ENCODE data around the gene CHN2.
"Not testable (repeated sequence)": the region's sequence is repeated elsewhere in the genome, so short reads cannot be mapped to it uniquely, and the experiment has no call there.

Gene CHN2

GRCh38 chr7:29249383-29249750 is 54.8 kb downstream of the CHN2 start:
- Histone ChIP-seq H3K36me3 (ENCODE audit: control insufficient read depth in 5 of 5, insufficient read depth in 5 of 5, low read length in 5 of 5) (no peaks in the 10 kb centered on the region), H3K27ac (ENCODE audit: low read depth, low read length) (no peak overlapping the region), H3K9me3 (ENCODE audit: control insufficient read depth in 5 of 5, low read length in 5 of 5) (no peaks in the 10 kb centered on the region), H3K27me3 (ENCODE audit: control insufficient read depth in 5 of 5, insufficient read depth in 4 of 5, low read length in 5 of 5) (no peaks in the 10 kb centered on the region), H3K4me1 (ENCODE audit: control insufficient read depth in 5 of 5, insufficient read depth in 5 of 5, low read length in 5 of 5) (peaks cover 0 to 14% (median 0%) of the 10 kb centered on the region in 5 donors), H3K9ac (ENCODE audit: low read length in 5 of 5) (no peak overlapping the region), H3K4me3 (ENCODE audit: low read depth in 1 of 5, low read length in 5 of 5) (no peak overlapping the region)

GRCh38 chr7:29249860-29250259 is 55.3 kb downstream of the CHN2 start:
- H3K36me3 ChIP-seq (ENCODE audit: control insufficient read depth in 5 of 5, insufficient read depth in 5 of 5, low read length in 5 of 5) = no peaks in the 10 kb centered on the region
- H3K9ac ChIP-seq (ENCODE audit: low read length in 5 of 5) = no peak overlapping the region
- no peak overlapping the region for H3K27ac ChIP-seq (ENCODE audit: low read depth, low read length)
- no peak overlapping the region for H3K4me3 ChIP-seq (ENCODE audit: low read depth in 1 of 5, low read length in 5 of 5)
- H3K4me1 ChIP-seq (ENCODE audit: control insufficient read depth in 5 of 5, insufficient read depth in 5 of 5, low read length in 5 of 5) = peaks cover 0 to 12% (median 0%) of the 10 kb centered on the region in 5 donors
- H3K9me3 ChIP-seq (ENCODE audit: control insufficient read depth in 5 of 5, low read length in 5 of 5) = no peaks in the 10 kb centered on the region
- no peaks in the 10 kb centered on the region for H3K27me3 ChIP-seq (ENCODE audit: control insufficient read depth in 5 of 5, insufficient read depth in 4 of 5, low read length in 5 of 5)

- Histone ChIP-seq H3K9me3 (ENCODE audit: control insufficient read depth in 5 of 5, low read length in 5 of 5) (no peaks in the 10 kb centered on the region), H3K4me1 (ENCODE audit: control insufficient read depth in 5 of 5, insufficient read depth in 5 of 5, low read length in 5 of 5) (peaks cover 0 to 7% (median 0%) of the 10 kb centered on the region in 5 donors), H3K27ac (ENCODE audit: low read depth, low read length) (no peak overlapping the region), H3K4me3 (ENCODE audit: low read depth in 1 of 5, low read length in 5 of 5) (no peak overlapping the region), H3K9ac (ENCODE audit: low read length in 5 of 5) (no peak overlapping the region), H3K36me3 (ENCODE audit: control insufficient read depth in 5 of 5, insufficient read depth in 5 of 5, low read length in 5 of 5) (no peaks in the 10 kb centered on the region), H3K27me3 (ENCODE audit: control insufficient read depth in 5 of 5, insufficient read depth in 4 of 5, low read length in 5 of 5) (no peaks in the 10 kb centered on the region)
These were observed 58.6 kb downstream of the CHN2 start for GRCh38 chr7:29253225-29253624.

- Histone ChIP-seq H3K4me1 (ENCODE audit: control insufficient read depth in 5 of 5, insufficient read depth in 5 of 5, low read length in 5 of 5) (no peaks in the 10 kb centered on the region), H3K27me3 (ENCODE audit: control insufficient read depth in 5 of 5, insufficient read depth in 4 of 5, low read length in 5 of 5) (no peaks in the 10 kb centered on the region), H3K27ac (ENCODE audit: low read depth, low read length) (no peak overlapping the region), H3K4me3 (ENCODE audit: low read depth in 1 of 5, low read length in 5 of 5) (no peak overlapping the region), H3K9me3 (ENCODE audit: control insufficient read depth in 5 of 5, low read length in 5 of 5) (no peaks in the 10 kb centered on the region), H3K36me3 (ENCODE audit: control insufficient read depth in 5 of 5, insufficient read depth in 5 of 5, low read length in 5 of 5) (no peaks in the 10 kb centered on the region), H3K9ac (ENCODE audit: low read length in 5 of 5) (no peak overlapping the region)
These were observed 60.0 kb downstream of the CHN2 start for GRCh38 chr7:29254591-29254990.

- no peak overlapping the region for H3K27ac ChIP-seq (ENCODE audit: low read depth, low read length)
- H3K36me3 ChIP-seq (ENCODE audit: control insufficient read depth in 5 of 5, insufficient read depth in 5 of 5, low read length in 5 of 5) = no peaks in the 10 kb centered on the region
- H3K9ac ChIP-seq (ENCODE audit: low read length in 5 of 5) = no peak overlapping the region
- no peaks in the 10 kb centered on the region for H3K4me1 ChIP-seq (ENCODE audit: control insufficient read depth in 5 of 5, insufficient read depth in 5 of 5, low read length in 5 of 5)
- no peaks in the 10 kb centered on the region for H3K9me3 ChIP-seq (ENCODE audit: control insufficient read depth in 5 of 5, low read length in 5 of 5)
- no peak overlapping the region for H3K4me3 ChIP-seq (ENCODE audit: low read depth in 1 of 5, low read length in 5 of 5)
- no peaks in the 10 kb centered on the region for H3K27me3 ChIP-seq (ENCODE audit: control insufficient read depth in 5 of 5, insufficient read depth in 4 of 5, low read length in 5 of 5)
These were observed 60.8 kb downstream of the CHN2 start for GRCh38 chr7:29255199-29255878.

DNA sequence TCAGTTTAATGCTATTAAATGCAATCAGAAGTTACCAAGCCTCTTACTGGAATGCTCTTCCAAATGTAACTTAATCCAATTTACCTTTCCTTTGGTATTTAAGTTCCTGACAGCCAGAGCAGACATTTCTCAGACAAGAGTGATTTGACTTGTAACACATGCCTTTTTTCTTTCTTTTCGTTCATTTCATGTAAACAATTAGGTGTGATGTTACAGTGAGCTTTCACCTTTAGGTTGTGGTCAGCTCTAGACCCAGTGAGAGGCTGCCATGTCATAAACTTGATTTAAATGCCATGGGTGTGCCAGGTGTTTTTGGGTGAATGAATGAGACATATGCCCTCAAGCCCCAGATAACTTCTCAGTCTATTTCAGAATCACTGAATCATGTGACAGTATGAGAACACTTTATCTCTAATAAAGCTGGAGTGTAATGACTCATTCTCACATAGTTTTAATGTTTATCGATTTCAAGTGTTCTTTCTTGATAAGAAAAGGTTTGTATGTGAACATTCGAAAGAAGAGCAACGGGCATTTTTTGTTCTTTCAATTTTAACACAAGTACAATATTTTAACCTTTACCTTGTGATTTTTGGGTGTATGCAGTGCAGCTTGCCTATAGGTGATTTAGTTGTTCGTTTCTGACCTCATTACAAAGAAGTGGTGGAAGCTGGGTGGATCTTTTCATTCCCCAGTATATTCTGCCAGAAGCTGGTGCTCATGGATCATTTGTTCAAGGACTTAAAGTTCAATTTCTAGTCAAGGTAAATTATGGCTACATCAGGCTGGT is 61.5 kb downstream of the CHN2 start:
- Histone ChIP-seq H3K9me3 (ENCODE audit: control insufficient read depth in 5 of 5, low read length in 5 of 5) (no peaks in the 10 kb centered on the region), H3K4me1 (ENCODE audit: control insufficient read depth in 5 of 5, insufficient read depth in 5 of 5, low read length in 5 of 5) (no peaks in the 10 kb centered on the region), H3K4me3 (ENCODE audit: low read depth in 1 of 5, low read length in 5 of 5) (no peak overlapping the region), H3K27ac (ENCODE audit: low read depth, low read length) (no peak overlapping the region), H3K36me3 (ENCODE audit: control insufficient read depth in 5 of 5, insufficient read depth in 5 of 5, low read length in 5 of 5) (no peaks in the 10 kb centered on the region), H3K9ac (ENCODE audit: low read length in 5 of 5) (no peak overlapping the region), H3K27me3 (ENCODE audit: control insufficient read depth in 5 of 5, insufficient read depth in 4 of 5, low read length in 5 of 5) (no peaks in the 10 kb centered on the region)

GRCh38 chr7:29256693-29257002 is 62.1 kb downstream of the CHN2 start:
- H3K4me3 ChIP-seq (ENCODE audit: low read depth in 1 of 5, low read length in 5 of 5) = no peak overlapping the region
- H3K9ac ChIP-seq (ENCODE audit: low read length in 5 of 5) = no peak overlapping the region
- H3K27me3 ChIP-seq (ENCODE audit: control insufficient read depth in 5 of 5, insufficient read depth in 4 of 5, low read length in 5 of 5) = no peaks in the 10 kb centered on the region
- H3K36me3 ChIP-seq (ENCODE audit: control insufficient read depth in 5 of 5, insufficient read depth in 5 of 5, low read length in 5 of 5) = no peaks in the 10 kb centered on the region
- H3K27ac ChIP-seq (ENCODE audit: low read depth, low read length) = no peak overlapping the region
- H3K9me3 ChIP-seq (ENCODE audit: control insufficient read depth in 5 of 5, low read length in 5 of 5) = no peaks in the 10 kb centered on the region
- no peaks in the 10 kb centered on the region for H3K4me1 ChIP-seq (ENCODE audit: control insufficient read depth in 5 of 5, insufficient read depth in 5 of 5, low read length in 5 of 5)

GRCh38 chr7:29258951-29259350 is 64.4 kb downstream of the CHN2 start:
- H3K27me3 ChIP-seq (ENCODE audit: control insufficient read depth in 5 of 5, insufficient read depth in 4 of 5, low read length in 5 of 5) = no peaks in the 10 kb centered on the region
- no peaks in the 10 kb centered on the region for H3K9me3 ChIP-seq (ENCODE audit: control insufficient read depth in 5 of 5, low read length in 5 of 5)
- H3K9ac ChIP-seq (ENCODE audit: low read length in 5 of 5) = no peak overlapping the region
- H3K4me3 ChIP-seq (ENCODE audit: low read depth in 1 of 5, low read length in 5 of 5) = no peak overlapping the region
- H3K36me3 ChIP-seq (ENCODE audit: control insufficient read depth in 5 of 5, insufficient read depth in 5 of 5, low read length in 5 of 5) = no peaks in the 10 kb centered on the region
- H3K4me1 ChIP-seq (ENCODE audit: control insufficient read depth in 5 of 5, insufficient read depth in 5 of 5, low read length in 5 of 5) = no peaks in the 10 kb centered on the region
- H3K27ac ChIP-seq (ENCODE audit: low read depth, low read length) = no peak overlapping the region

- Histone ChIP-seq H3K4me3 (ENCODE audit: low read depth in 1 of 5, low read length in 5 of 5) (no peak overlapping the region), H3K27me3 (ENCODE audit: control insufficient read depth in 5 of 5, insufficient read depth in 4 of 5, low read length in 5 of 5) (no peaks in the 10 kb centered on the region), H3K27ac (ENCODE audit: low read depth, low read length) (no peak overlapping the region), H3K36me3 (ENCODE audit: control insufficient read depth in 5 of 5, insufficient read depth in 5 of 5, low read length in 5 of 5) (no peaks in the 10 kb centered on the region), H3K9me3 (ENCODE audit: control insufficient read depth in 5 of 5, low read length in 5 of 5) (no peaks in the 10 kb centered on the region), H3K9ac (ENCODE audit: low read length in 5 of 5) (no peak overlapping the region), H3K4me1 (ENCODE audit: control insufficient read depth in 5 of 5, insufficient read depth in 5 of 5, low read length in 5 of 5) (peaks cover 0 to 8% (median 4%) of the 10 kb centered on the region in 5 donors)
These were observed 67.8 kb downstream of the CHN2 start for GRCh38 chr7:29262191-29262917.

GRCh38 chr7:29263601-29264207 is 69.1 kb downstream of the CHN2 start:
- not testable (repeated sequence) for H3K4me3 ChIP-seq (ENCODE audit: low read depth in 1 of 5, low read length in 5 of 5); H3K27me3 ChIP-seq (ENCODE audit: control insufficient read depth in 5 of 5, insufficient read depth in 4 of 5, low read length in 5 of 5); H3K9me3 ChIP-seq (ENCODE audit: control insufficient read depth in 5 of 5, low read length in 5 of 5); H3K4me1 ChIP-seq (ENCODE audit: control insufficient read depth in 5 of 5, insufficient read depth in 5 of 5, low read length in 5 of 5); H3K9ac ChIP-seq (ENCODE audit: low read length in 5 of 5); H3K27ac ChIP-seq (ENCODE audit: low read depth, low read length); H3K36me3 ChIP-seq (ENCODE audit: control insufficient read depth in 5 of 5, insufficient read depth in 5 of 5, low read length in 5 of 5)
